Erythroblast (primary cell): Measurements from ENCODE around the gene HPCAL1.

Experiments
- GATA1 ChIP-seq: IDR thresholded peaks from 2 replicates; pipeline ENCODE4 v1.6.1; 2011; ENCODE audit warnings: low read depth, mild to moderate bottlenecking, control low read depth, low read length, moderate library complexity
- POLR2A ChIP-seq: IDR thresholded peaks from 2 replicates; pipeline ENCODE4 v1.6.1; 2011; ENCODE audit warnings: mild to moderate bottlenecking, low read length

- TF ChIP-seq POLR2A (no peak), GATA1 (no peak)
Observed at GRCh38 chr2:10447300-10447894, 144.7 kb downstream of the HPCAL1 start.
